GM21529 (cell line): Measurements from ENCODE around the gene PSMB7.

Experiments
- ATAC-seq: cut with Tn5 transposase; IDR thresholded peaks from one replicate; pipeline ENCODE4 v1.9.1; 2021; ENCODE audit not compliant: unreplicated experiment

PSMB7 gene

GRCh38 chr9:124358631-124359030, 56.6 kb downstream of the PSMB7 start:
- no peak for ATAC-seq

GRCh38 chr9:124357721-124358361, 57.4 kb downstream of the PSMB7 start:
- ATAC-seq: no peak

- ATAC-seq: no peak
These were observed 58.4 kb downstream of the PSMB7 start for GRCh38 chr9:124356745-124357390.

GRCh38 chr9:124355941-124356744, 59.1 kb downstream of the PSMB7 start:
- ATAC-seq: no peak

GRCh38 chr9:124355039-124355940, 60.0 kb downstream of the PSMB7 start:
- ATAC-seq: no peak

GRCh38 chr9:124354346-124355038, 60.8 kb downstream of the PSMB7 start:
- no peak for ATAC-seq

GRCh38 chr9:124353811-124354274, 61.4 kb downstream of the PSMB7 start:
- ATAC-seq: no peak

- ATAC-seq: no peak
These were observed 62.0 kb downstream of the PSMB7 start for GRCh38 chr9:124353166-124353768.

GRCh38 chr9:124352616-124353015, 62.6 kb downstream of the PSMB7 start:
- ATAC-seq: no peak

- no peak for ATAC-seq
These were observed 63.4 kb downstream of the PSMB7 start for GRCh38 chr9:124351672-124352468.

- ATAC-seq: no peak
These were observed 64.6 kb downstream of the PSMB7 start for GRCh38 chr9:124350494-124351263.

- no peak for ATAC-seq
These were observed 65.4 kb downstream of the PSMB7 start for GRCh38 chr9:124349675-124350493.

GRCh38 chr9:124349267-124349666, 66.0 kb downstream of the PSMB7 start:
- no peak for ATAC-seq

- no peak for ATAC-seq
These were observed 66.4 kb downstream of the PSMB7 start for GRCh38 chr9:124348831-124349230.

GRCh38 chr9:124348363-124348762, 66.9 kb downstream of the PSMB7 start:
- no peak for ATAC-seq

- no peak for ATAC-seq
These were observed 67.3 kb downstream of the PSMB7 start for GRCh38 chr9:124347968-124348358.

- no peak for ATAC-seq
These were observed 67.9 kb downstream of the PSMB7 start for GRCh38 chr9:124347206-124347967.
